OCI-M2 (cell line): Measurements from ENCODE around the gene RAB7A.
"Not testable (repeated sequence)": the region's sequence is repeated elsewhere in the genome, so short reads cannot be mapped to it uniquely, and the experiment has no call there.

ENCODE experiments used
- DNase-seq: peaks from one replicate; lab custom pipeline; 2025; ENCODE audit not compliant: unreplicated experiment; lab: John Stamatoyannopoulos, UW

The RAB7A gene

GRCh38 chr3:128710816-128711433 lies 15.1 kb upstream of the RAB7A start:
- DNase-seq: no peak

- no peak for DNase-seq
Measured at GRCh38 chr3:128712848-128713247, 13.1 kb upstream of the RAB7A start.

DNA sequence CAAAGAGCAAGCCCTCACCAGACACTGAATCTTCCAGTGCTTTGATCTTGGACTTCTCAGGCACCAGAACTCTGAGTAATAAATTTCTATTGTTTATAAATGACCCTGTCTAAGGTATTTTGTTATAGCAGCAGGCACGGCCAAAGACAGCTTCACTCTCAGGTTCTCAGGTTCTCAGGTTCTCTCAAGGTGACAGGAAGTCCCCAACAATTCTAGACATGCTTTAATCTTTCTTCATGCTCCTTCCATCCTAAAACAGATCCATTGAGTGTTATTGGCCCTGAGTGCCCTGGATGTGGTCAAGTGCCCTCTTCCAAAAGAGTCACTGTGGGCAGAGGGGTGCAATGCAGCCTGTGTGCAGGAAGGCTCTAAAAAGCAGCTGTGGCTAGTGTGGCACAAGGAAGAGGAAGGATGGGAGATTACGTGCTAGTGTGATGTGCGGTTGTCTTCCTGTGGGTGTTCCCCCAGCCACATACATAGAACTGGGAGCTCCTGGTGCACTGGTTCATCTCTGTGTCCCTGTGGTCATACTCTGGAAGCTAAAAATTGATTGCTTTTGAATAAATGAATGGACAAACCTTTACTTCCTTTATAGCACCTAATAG lies 11.0 kb upstream of the RAB7A start:
- DNase-seq: no peak

DNA sequence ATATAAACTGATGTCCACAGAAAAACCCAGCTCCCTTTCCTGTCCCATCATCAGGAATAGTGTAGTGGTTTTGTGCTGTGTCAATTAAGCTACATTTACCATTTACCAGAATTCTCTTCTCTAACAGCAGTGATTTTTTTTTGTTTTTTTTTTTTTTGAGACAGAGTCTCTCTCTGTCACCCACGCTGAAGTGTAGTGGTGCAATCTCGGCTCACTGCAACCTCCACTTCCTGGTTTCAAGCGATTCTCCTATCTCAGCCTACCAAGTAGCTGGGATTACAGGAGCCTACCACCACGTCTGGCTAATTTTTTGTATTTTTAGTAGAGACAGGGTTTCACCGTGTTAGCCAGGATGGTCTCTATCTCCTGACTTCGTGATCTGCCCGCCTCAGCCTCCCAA lies 7.1 kb upstream of the RAB7A start:
- DNase-seq: not testable (repeated sequence)

GRCh38 chr3:128720891-128721290 lies 5.1 kb upstream of the RAB7A start:
- DNase-seq: no peak

DNA sequence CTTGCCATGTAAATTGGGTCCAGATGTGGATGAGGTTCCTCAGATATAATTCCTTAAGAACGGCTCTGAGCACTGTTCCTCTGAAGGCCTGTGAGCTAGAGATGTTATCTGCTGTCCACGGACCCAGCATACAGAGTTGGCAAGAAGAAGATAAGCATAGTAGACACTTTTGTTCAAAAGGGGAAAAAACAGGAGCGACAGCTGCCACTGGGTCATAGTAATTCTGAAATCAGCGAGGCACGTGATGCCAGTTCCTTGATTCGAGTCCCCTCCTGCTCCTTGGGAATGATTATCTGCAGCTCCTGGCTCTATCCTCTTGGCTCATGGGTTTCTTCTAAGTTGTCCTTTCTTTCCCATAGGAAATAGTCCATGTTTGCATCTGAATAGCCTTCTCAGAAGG lies 2.5 kb upstream of the RAB7A start:
- no peak for DNase-seq

DNA sequence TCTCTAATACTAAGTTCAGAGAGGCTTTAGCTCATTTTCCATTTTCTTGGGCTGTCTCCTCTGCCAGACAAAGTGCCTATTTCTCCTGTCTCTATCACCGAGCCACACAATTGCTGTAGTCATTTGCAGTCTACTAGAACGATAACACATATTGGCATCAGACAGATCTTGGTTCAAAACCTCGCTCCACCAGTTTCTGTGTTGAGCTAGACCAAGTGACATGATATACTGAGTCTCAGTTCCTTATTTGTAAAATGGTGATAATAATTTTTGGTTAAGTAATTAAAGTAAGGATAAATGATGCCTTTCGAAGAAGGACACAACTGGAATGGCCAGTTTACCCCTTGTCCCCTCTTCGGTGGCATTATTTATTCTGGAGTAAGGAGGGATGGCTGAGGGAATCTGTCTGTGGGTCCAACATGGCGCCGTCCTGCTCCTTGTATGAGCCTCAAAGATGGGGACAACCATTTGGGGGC lies 398 bp upstream of the RAB7A start:
- peak; percentile 45 for DNase-seq

- no peak for DNase-seq
Measured at GRCh38 chr3:128727059-128727458, 1.1 kb downstream of the RAB7A start.

DNA sequence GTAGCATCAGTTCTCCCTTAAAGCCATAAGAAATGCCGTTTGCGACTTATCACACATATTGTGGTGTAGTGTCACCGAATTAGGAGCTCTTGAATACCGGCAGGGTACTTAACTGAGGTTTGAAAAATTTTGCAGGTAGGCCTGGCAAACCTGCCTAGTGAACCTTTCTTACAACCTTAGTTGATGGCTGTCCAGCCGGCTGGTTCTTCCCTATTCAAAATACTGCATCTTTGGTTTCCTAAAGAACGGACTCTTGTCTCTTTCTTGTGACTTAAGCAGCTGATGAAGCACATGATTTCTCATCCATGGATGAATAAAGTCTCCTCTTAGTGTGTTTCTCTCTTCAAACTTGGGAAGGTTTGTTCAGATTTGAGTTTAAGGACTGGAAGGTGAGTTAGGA lies 1.5 kb downstream of the RAB7A start:
- no peak for DNase-seq

GRCh38 chr3:128727996-128728395 lies 2.0 kb downstream of the RAB7A start:
- no peak for DNase-seq

- DNase-seq: not testable (repeated sequence)
Measured at GRCh38 chr3:128728521-128728920, 2.5 kb downstream of the RAB7A start.

- no peak for DNase-seq
Measured at GRCh38 chr3:128730471-128730870, 4.5 kb downstream of the RAB7A start.

- DNase-seq: no peak
Measured at GRCh38 chr3:128734523-128735189, 8.7 kb downstream of the RAB7A start.

DNA sequence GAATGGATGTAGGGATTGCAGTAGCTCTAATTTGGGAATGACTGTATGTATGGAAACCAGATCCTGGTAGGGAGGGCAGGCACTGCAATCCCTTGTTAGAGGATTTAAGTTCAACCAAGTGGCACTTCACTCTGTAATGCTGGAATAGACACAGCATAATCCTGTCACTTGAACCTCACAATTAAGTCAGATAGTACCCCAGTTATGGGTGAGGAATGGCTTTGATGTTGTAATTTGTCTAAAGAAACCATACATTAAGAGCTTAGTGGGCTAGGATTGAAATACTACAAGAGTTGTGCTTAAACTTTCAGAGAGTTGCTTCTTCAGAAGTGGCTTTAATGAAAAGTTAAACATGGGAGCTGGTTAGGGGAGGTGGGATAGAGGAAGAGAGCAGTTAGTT lies 9.3 kb downstream of the RAB7A start:
- DNase-seq: no peak

GRCh38 chr3:128735884-128736283 lies 9.9 kb downstream of the RAB7A start:
- DNase-seq: no peak

- DNase-seq: no peak
Measured at GRCh38 chr3:128736601-128737000, 10.6 kb downstream of the RAB7A start.

DNA sequence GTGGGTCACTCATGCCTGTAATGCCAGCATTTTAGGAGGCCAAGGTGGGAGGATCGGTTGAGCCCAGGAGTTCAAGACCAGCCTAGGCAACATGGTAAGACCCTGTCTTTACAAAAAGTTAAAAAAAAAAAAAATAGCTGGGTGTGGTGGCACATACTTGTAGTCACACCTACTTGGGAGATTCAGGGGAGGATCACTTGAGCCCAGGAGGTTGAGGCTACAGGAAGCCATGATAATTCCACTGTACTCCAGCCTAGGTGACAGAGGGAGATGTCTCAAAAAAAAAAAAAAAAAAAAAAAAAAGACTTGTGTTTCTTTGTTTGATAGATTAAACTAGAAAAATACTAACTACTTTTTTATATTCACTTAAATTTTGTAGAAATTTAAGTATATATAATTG lies 14.6 kb downstream of the RAB7A start:
- DNase-seq: no peak

DNA sequence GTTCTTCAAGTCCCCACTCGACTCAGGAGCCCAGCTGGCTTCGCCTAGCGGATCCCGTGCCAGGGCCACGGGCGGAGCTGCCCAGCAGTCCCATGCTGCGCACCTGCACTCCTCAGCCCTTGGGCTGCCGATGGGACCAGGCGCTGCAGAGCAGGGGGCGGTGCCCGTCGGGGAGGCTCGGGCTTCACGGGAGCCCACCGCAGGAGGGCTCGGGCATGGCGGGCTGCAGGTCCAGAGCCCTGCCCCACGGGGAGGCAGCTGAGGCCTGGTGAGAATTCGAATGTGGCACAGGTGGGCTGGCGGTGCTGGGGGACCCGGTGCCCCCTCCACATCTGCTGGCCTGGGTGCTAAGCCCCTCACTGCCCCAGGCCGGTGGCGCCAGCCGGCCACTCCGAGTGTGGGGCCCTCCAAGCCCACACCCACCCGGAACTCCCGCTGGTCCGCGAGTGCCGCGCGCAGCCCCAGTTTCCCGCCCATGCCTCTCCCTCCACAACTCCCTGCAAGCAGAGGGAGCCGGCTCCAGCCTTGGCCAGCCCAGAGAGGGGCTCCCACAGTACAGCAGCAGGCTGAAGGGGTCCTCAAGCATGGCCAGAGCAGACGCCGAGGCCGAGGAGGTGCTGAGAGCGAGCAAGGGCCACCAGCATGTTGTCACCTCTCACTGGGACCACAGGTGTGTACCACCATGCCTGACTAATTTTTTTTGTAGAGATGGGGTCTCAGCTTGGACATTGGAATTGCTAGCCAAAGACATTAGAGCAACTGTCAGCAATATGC lies 17.0 kb downstream of the RAB7A start:
- no peak for DNase-seq

DNA sequence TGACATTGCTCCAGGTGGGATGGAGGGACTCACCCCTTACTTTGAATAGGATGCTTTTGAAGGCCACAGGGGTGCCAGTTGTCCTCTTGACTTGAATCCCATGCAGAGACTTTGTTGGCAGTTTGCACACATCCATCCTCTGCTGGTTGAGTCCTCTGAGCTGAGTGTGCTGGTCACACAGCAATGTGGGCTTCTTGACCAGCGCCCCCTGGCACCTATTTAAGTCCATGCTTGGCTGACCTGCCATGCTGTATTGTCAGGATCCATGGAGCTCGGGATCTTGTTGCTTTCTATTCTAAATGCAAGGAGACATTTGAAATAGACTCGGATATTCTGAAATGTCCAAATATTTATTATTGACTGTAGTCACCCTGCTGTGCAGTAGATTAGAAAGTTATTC lies 19.8 kb downstream of the RAB7A start:
- DNase-seq: no peak

- no peak for DNase-seq
Measured at GRCh38 chr3:128746881-128747280, 20.9 kb downstream of the RAB7A start.

GRCh38 chr3:128748557-128748956 lies 22.6 kb downstream of the RAB7A start:
- no peak for DNase-seq

- no peak for DNase-seq
Measured at GRCh38 chr3:128749035-128749434, 23.1 kb downstream of the RAB7A start.
